Brain microvascular endothelial cell (primary cell): Measurements from ENCODE around the gene ANGPTL5.

ENCODE experiments used
- DNase-seq: peaks from one replicate; pipeline ENCODE4 v3.0.0-alpha.2; 2020
- H3K27ac ChIP-seq: fragments of 250-450 bp; sonication (Bioruptor Pico); 2 replicates; pipeline ENCODE4 v1.5.1; 2020; ENCODE audit warnings: mild to moderate bottlenecking, moderate library complexity
- H3K27me3 ChIP-seq: fragments of 250-450 bp; sonication (Bioruptor Pico); replicated peaks from 2 replicates; pipeline ENCODE4 v1.5.1; 2020; ENCODE audit warnings: mild to moderate bottlenecking
- H3K36me3 ChIP-seq: fragments of 250-450 bp; sonication (Bioruptor Pico); replicated peaks from 2 replicates; pipeline ENCODE4 v1.5.1; 2020; ENCODE audit warnings: mild to moderate bottlenecking
- H3K4me3 ChIP-seq: 2 replicates; pipeline ENCODE4 v1.5.1; 2011; ENCODE audit warnings: low read depth, mild to moderate bottlenecking, control low read depth, low read length, moderate library complexity
- in situ Hi-C: cut with HindIII; loops from 2 replicates; pipeline ENCODE4 v1.10.0; 2017; ENCODE audit warnings: low sequenced_read_pairs, low pct_ligation_motif_present
- TF ChIP-seq, protein P1 (sequence below): IDR thresholded peaks from 2 replicates; pipeline ENCODE4 v1.5.1; 2011; ENCODE audit warnings: low read depth, mild to moderate bottlenecking, moderate library complexity, low read length, control low read depth, inconsistent platforms; ENCODE audit errors: missing control alignments

The ANGPTL5 gene

DNA sequence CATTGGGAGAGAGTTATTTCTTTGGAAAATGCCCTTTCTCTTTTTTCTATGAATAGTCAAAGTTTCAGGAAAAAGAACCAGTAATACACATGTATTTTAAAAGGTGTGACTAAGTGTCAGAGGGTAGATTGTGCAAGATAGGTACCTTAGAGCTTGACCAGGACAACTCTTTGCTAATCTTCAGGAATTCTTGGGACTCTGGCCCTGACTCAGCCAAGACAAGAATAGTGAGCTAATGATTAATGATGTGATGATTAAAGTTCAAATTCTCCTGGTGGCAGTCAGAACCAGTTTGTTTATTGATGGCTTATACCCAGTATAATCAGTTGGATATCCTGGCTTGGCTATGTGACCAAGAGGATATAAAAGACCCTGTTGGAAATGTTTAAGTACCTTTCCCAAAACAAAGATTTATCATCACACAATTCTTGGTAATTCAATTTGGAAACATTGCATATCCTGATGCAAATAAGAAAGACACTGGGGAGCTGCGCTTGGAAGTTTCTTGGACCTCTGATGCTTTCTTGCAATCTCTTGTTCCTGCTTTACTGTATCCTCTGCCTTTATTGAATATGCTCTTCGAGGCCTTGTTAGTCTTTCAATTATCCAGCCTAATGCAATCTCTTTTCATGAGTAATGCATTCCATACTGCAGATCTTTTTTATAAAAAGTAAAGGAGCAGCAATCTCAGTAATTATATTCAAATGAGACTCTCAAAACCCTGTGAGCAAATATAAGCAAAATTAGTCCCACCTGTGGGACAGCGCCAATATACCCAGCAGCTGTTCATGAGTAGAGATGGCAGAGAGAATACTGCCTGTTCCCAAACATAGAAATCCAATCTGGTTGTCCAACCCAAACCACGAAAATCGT lies 49.5 kb downstream of the ANGPTL5 start:
- H3K27me3 ChIP-seq: no peaks in the 10 kb centered on the region
- no peak overlapping the region for H3K4me3 ChIP-seq
- DNase-seq: peak; percentile 27
- in situ Hi-C loops: no loop called here
- H3K27ac ChIP-seq: peak overlapping the region; percentile 46
- H3K36me3 ChIP-seq: no peaks in the 10 kb centered on the region
- TF ChIP-seq, protein P1, sequence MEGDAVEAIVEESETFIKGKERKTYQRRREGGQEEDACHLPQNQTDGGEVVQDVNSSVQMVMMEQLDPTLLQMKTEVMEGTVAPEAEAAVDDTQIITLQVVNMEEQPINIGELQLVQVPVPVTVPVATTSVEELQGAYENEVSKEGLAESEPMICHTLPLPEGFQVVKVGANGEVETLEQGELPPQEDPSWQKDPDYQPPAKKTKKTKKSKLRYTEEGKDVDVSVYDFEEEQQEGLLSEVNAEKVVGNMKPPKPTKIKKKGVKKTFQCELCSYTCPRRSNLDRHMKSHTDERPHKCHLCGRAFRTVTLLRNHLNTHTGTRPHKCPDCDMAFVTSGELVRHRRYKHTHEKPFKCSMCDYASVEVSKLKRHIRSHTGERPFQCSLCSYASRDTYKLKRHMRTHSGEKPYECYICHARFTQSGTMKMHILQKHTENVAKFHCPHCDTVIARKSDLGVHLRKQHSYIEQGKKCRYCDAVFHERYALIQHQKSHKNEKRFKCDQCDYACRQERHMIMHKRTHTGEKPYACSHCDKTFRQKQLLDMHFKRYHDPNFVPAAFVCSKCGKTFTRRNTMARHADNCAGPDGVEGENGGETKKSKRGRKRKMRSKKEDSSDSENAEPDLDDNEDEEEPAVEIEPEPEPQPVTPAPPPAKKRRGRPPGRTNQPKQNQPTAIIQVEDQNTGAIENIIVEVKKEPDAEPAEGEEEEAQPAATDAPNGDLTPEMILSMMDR: no peak

DNA sequence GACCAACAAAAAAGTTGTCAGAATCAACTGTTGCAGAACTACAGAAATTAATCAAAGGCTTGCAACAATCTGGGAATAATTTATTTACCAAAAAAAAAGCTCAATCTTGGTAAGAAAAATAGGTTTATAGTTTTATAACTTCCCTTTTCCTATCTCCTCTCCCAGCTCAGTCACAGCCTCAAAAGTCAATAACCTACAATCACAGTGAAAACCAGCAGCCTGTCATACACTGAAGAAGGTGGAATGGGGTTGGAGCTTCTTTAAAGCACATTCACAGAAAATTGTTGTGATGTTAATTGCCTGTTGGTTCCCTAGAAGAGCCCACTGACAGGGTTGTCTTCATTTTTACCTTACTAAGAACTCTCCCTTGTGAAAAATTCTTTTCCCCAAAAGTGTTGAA lies 52.2 kb downstream of the ANGPTL5 start:
- TF ChIP-seq, protein P1: no peak
- in situ Hi-C loops: no loop called here
- Histone ChIP-seq H3K27me3 (no peaks in the 10 kb centered on the region), H3K4me3 (no peak overlapping the region), H3K36me3 (no peaks in the 10 kb centered on the region), H3K27ac (no peak overlapping the region)
- no peak for DNase-seq

DNA sequence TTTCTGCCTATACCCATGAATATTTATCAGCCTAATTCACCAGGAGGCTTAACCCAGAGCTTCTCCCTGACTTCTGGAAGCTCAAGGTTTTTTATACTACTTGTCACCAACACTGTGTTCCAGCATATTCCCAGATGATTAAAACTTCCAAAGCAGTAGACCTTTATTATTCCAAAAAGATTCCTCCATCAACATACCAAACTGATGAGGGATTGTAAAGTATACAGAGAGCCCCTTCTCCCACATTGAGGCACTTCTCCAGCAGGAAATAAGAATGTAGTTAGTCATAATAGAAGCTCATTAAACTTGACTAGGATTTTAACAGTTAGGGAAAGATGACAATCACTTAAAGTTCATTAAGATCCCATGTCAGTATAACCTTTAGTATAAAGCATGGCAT lies 53.0 kb downstream of the ANGPTL5 start:
- Histone ChIP-seq H3K27ac (peak overlapping the region; percentile 56), H3K4me3 (no peak overlapping the region), H3K36me3 (no peaks in the 10 kb centered on the region), H3K27me3 (no peaks in the 10 kb centered on the region)
- TF ChIP-seq, protein P1: no peak
- in situ Hi-C loops: no loop called here
- peak; percentile 28 for DNase-seq

DNA sequence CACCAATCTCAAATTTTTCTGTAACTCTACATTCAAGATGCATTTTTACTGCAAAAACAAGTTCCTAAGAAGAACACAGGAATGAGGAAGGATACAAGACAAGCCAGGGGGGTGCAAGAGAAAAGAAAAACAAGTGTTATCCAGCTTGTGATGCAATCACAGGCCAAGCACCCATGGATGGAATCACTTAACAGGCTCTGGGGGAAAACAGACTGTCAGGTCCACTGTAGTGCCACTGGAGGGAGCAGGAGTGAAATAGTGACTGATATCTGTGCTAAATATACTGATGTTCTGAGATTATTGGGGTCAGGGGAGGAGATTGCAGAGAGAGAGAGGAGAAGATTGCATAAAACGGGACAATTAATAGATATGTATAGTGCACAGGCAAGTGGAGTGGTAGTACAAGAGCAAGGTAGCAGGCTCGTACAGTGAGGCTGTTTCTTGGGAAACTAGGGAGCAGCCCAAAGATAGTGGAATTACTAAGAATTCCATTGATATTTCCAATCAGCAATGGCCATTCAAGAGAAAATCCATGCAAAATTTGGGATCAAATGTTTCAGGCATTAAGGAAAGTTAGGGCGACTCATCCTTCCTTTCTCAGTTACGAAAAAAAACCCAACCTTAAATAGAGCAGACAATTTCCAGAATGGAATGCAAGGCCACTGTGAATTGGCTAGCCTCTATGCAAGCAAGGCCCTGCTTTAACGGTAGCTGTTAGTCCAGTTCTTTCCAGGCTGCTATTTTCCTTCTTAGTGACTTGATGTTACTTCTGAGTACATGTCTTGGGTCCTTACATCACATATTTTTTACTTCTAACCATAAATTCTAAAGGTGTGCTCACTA lies 53.7 kb downstream of the ANGPTL5 start:
- Histone ChIP-seq H3K27me3 (no peaks in the 10 kb centered on the region), H3K27ac (peak overlapping the region; percentile 56), H3K36me3 (no peaks in the 10 kb centered on the region), H3K4me3 (no peak overlapping the region)
- DNase-seq: peak; percentile 84
- in situ Hi-C loops: no loop called here
- TF ChIP-seq, protein P1: peak; percentile 81

DNA sequence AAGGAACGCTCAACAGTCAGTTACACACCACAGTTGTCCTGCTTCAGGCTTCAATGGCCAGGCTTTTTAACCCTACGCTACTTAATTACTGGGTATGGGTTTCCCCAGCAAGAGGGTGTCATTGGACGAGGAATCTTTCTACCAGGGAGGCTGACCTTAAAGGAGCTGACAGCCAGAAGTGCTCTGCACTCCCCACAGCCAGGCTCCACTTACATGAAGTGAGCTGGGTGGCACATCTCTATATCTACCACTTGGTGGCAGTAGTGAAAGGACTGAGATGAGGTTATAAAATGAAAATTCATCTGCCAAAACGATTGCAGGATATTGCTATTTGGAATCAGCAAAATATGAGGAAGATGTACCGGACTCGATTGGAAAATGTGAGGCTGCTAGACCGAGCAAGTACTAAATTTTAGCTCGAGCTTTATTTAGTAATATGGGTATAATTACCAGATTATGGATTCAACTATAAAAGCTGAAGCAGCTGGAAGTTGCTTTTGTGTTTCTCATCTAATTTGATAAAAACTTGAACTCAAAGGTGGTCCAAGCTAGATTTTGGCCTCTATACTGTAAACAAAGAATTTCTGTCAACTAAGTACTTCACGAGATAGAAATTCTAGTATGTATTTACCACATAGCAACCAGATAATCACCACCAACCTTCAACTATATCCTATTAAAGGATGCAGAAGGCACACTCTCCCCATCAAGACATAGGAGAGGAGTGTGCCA lies 55.5 kb downstream of the ANGPTL5 start:
- Histone ChIP-seq H3K27me3 (no peaks in the 10 kb centered on the region), H3K36me3 (no peaks in the 10 kb centered on the region), H3K4me3 (no peak overlapping the region), H3K27ac (no peak overlapping the region)
- in situ Hi-C loops: no loop called here
- DNase-seq: peak; percentile 61
- TF ChIP-seq, protein P1: peak; percentile 83
